Tibial nerve (tissue), 4 donors: ENCODE results near the gene RAB40AL. TPM values are rescaled to one million over a fixed set of nuclear protein-coding genes. Genes with fewer than 3 reads are reported as not detected.
"Not testable (repeated sequence)": the region's sequence is repeated elsewhere in the genome, so short reads cannot be mapped to it uniquely, and the experiment has no call there.

Source experiments
- DNase-seq, 2 donors: peaks; one replicate each; pipeline ENCODE4 v3.0.0-alpha.2; 2019; ENCODE audit warnings: low spot score in 2 of 2
- H3K27ac ChIP-seq, 4 donors: fragments of 200-600 bp; sonication (generic) in 3 of 4; one replicate each; pipeline ENCODE4 v1.5.1; 2017 to 2019; ENCODE audit warnings: mild to moderate bottlenecking in 1 of 4
- H3K27me3 ChIP-seq, 2 donors: fragments of 200-600 bp; sonication (generic) in 1 of 2; one replicate each; pipeline versions ENCODE4 v1.5.1 to v1.6.0; 2017 to 2019
- H3K36me3 ChIP-seq, 3 donors: fragments of 200-600 bp; sonication (generic); one replicate each; pipeline ENCODE4 v1.5.1; 2018 to 2019
- H3K4me1 ChIP-seq, 4 donors: fragments of 200-600 bp; sonication (generic) in 3 of 4; one replicate each; pipeline ENCODE4 v1.5.1; 2017 to 2019
- H3K4me3 ChIP-seq, 4 donors: fragments of 200-600 bp; sonication (generic) in 3 of 4; one replicate each; pipeline ENCODE4 v1.5.1; 2017 to 2019; ENCODE audit warnings: mild to moderate bottlenecking in 1 of 4, moderate library complexity in 1 of 4
- H3K9me3 ChIP-seq, 4 donors: fragments of 200-600 bp; sonication (generic) in 3 of 4; one replicate each; pipeline ENCODE4 v1.5.1; 2017 to 2019
- CTCF ChIP-seq, 5 experiments: fragments of 200-600 bp in 3 of 5; fragments of 450-650 bp in 2 of 5; sonication (generic) in 3 of 5; IDR thresholded peaks; one replicate each; pipeline ENCODE4 v1.5.1; 2016 to 2019; ENCODE audit warnings: antibody characterized with exemption in 5 of 5, mild to moderate bottlenecking in 3 of 5, moderate library complexity in 2 of 5
- EP300 ChIP-seq, 2 donors: sonication (generic); formaldehyde crosslinking; IDR thresholded peaks; one replicate each; pipeline ENCODE4 v1.6.1; 2017; ENCODE audit warnings: antibody characterized with exemption in 2 of 2, mild to moderate bottlenecking in 1 of 2
- POLR2A ChIP-seq, 2 donors: fragments of 450-650 bp; IDR thresholded peaks; one replicate each; pipeline ENCODE4 v1.6.1; 2017; ENCODE audit warnings: antibody characterized with exemption in 2 of 2, mild to moderate bottlenecking in 2 of 2, moderate library complexity in 2 of 2
- WGBS, 2 donors: methylation state at CpG; one replicate each; pipeline ENCODE4 v1.1.5; 2018; 5-methylcytosine and 5-hydroxymethylcytosine counted together
- total RNA-seq, 4 donors: library from RNA; depleted of rRNA; stranded (reverse); fragments of >200 nt; gene quantifications; one replicate each; pipeline ENCODE4 v1.1.0, GENCODE V29; 2016

RAB40AL gene
- total RNA-seq, 4 donors from 2014 or later, result 1.4 to 3.3 (median 2.4) TPM; not detected in 1

DNA sequence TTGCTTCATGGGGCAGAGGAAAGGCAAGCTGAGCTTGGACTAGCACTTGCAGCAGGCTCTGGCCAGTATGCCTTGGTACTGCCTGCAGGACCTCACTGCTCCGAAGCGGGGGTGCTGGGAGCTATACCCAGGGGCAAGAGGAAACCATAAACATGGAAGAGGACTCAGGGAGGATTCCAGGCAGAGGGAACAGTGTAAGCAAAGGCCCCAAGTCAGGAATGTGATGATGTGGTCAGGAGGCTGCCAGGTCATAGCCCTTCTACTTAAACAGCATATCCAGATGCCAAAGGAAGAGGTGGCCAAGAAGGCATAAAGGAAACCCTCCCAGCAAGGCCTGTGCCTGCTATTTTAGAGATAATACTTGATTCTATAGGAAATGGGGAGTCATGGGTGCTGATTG is 31.1 kb downstream of the RAB40AL start:
- 100% methylated on average over 2 of the region's 2 CpGs for WGBS, 2 donors
- Histone ChIP-seq H3K36me3 (no peaks in the 10 kb centered on the region), H3K27me3 (peaks cover 0 to 5% of the 10 kb centered on the region in 2 donors), H3K9me3 (peaks cover 0 to 32% (median 9%) of the 10 kb centered on the region in 4 donors), H3K27ac (no peak overlapping the region), H3K4me1 (no peaks in the 10 kb centered on the region), H3K4me3 (no peak overlapping the region)
- no peak for TF ChIP-seq POLR2A (IDR thresholded peaks at IDR 0.05)
- TF ChIP-seq CTCF (IDR thresholded peaks at IDR 0.05), result no peak
- TF ChIP-seq EP300 (IDR thresholded peaks at IDR 0.05), result no peak
- DNase-seq, result no peak

GRCh38 chrX:102971536-102971935 is 34.5 kb downstream of the RAB40AL start:
- peaks cover 0 to 32% (median 9%) of the 10 kb centered on the region in 4 donors for H3K9me3 ChIP-seq
- not testable (repeated sequence) for H3K27me3 ChIP-seq, DNase-seq, H3K4me1 ChIP-seq, H3K4me3 ChIP-seq, H3K27ac ChIP-seq, H3K36me3 ChIP-seq

GRCh38 chrX:102975016-102975415 is 37.9 kb downstream of the RAB40AL start:
- 74 to 87% methylated on average over 2 of the region's 2 CpGs for WGBS, 2 donors
- Histone ChIP-seq H3K4me3 (no peak overlapping the region), H3K27me3 (no peaks in the 10 kb centered on the region), H3K4me1 (no peaks in the 10 kb centered on the region), H3K9me3 (peaks cover 0 to 14% (median 6%) of the 10 kb centered on the region in 4 donors), H3K27ac (no peak overlapping the region), H3K36me3 (no peaks in the 10 kb centered on the region)
- TF ChIP-seq EP300 (IDR thresholded peaks at IDR 0.05), result no peak
- no peak for TF ChIP-seq CTCF (IDR thresholded peaks at IDR 0.05)
- no peak for TF ChIP-seq POLR2A (IDR thresholded peaks at IDR 0.05)
- DNase-seq, result no peak

GRCh38 chrX:102976286-102976685 is 39.2 kb downstream of the RAB40AL start:
- Histone ChIP-seq H3K4me3 (no peak overlapping the region), H3K27ac (no peak overlapping the region), H3K27me3 (no peaks in the 10 kb centered on the region), H3K4me1 (no peaks in the 10 kb centered on the region), H3K9me3 (peaks cover 0 to 9% (median 5%) of the 10 kb centered on the region in 4 donors), H3K36me3 (no peaks in the 10 kb centered on the region)
- DNase-seq, result no peak
- no peak for TF ChIP-seq CTCF (IDR thresholded peaks at IDR 0.05)
- TF ChIP-seq EP300 (IDR thresholded peaks at IDR 0.05), result no peak
- no peak for TF ChIP-seq POLR2A (IDR thresholded peaks at IDR 0.05)
- 68 to 79% methylated on average over 1 of the region's 1 CpG for WGBS, 2 donors

DNA sequence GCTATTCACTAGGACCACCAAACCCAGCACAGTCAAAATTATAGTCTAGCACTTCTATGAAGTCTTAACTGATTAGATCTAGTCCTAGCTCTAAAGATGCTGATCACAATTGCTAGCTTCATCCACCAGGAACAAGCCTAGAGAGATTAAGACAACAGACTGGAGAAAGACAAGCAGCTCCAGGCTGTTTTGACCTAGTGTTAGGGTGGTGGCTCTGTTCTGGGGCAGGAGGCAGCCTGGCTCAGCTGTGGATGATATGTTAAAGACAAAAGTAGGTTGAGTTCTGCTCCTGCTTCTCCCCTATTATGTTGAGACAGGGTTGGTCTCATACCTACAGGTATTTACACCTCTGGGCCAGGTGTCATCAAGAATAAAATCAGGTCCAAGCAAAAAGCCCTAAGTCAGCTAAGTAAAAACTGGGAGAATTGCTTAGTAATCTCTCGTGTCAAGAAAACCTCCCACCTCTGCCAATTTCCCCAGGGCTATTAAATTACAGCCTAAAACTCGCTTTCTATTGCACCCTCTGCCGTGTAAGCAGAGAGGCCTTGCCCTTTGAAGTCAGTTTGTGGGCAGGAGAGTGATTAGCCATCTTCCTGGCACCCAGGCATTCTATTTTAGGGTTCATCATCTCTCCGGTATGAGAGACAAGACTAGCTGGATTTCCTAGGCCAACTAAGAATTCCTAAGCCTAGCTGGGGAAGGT is 39.9 kb downstream of the RAB40AL start:
- TF ChIP-seq EP300 (IDR thresholded peaks at IDR 0.05), result no peak
- DNase-seq, result no peak
- no peak overlapping the region for H3K4me3 ChIP-seq
- H3K36me3 ChIP-seq, result no peaks in the 10 kb centered on the region
- H3K27me3 ChIP-seq, result peaks cover 0 to 3% of the 10 kb centered on the region in 2 donors
- peaks cover 0 to 9% (median 1%) of the 10 kb centered on the region in 4 donors for H3K9me3 ChIP-seq
- 26 to 27% methylated on average over 3 to 4 of the region's 4 CpGs for WGBS, 2 donors
- H3K4me1 ChIP-seq, result no peaks in the 10 kb centered on the region
- no peak overlapping the region for H3K27ac ChIP-seq

- Histone ChIP-seq H3K4me1 (no peaks in the 10 kb centered on the region), H3K27ac (no peak overlapping the region), H3K4me3 (no peak overlapping the region), H3K9me3 (no peaks in the 10 kb centered on the region), H3K36me3 (no peaks in the 10 kb centered on the region), H3K27me3 (peaks cover 0 to 6% of the 10 kb centered on the region in 2 donors)
- no peak for TF ChIP-seq EP300 (IDR thresholded peaks at IDR 0.05)
- no peak for TF ChIP-seq POLR2A (IDR thresholded peaks at IDR 0.05)
- TF ChIP-seq CTCF (IDR thresholded peaks at IDR 0.05), result no peak
- 77 to 92% methylated on average over 9 of the region's 9 CpGs for WGBS, 2 donors
- DNase-seq, result no peak
These were observed 41.5 kb downstream of the RAB40AL start for GRCh38 chrX:102978594-102978993.
